GM21528 (cell line): Measurements from ENCODE around the gene CHRM1.

Experiments
- ATAC-seq: cut with Tn5 transposase; IDR thresholded peaks from one replicate; pipeline ENCODE4 v1.9.1; 2021; ENCODE audit warnings: mild to moderate bottlenecking, moderate library complexity; ENCODE audit not compliant: unreplicated experiment, low FRiP score

CHRM1 gene

DNA sequence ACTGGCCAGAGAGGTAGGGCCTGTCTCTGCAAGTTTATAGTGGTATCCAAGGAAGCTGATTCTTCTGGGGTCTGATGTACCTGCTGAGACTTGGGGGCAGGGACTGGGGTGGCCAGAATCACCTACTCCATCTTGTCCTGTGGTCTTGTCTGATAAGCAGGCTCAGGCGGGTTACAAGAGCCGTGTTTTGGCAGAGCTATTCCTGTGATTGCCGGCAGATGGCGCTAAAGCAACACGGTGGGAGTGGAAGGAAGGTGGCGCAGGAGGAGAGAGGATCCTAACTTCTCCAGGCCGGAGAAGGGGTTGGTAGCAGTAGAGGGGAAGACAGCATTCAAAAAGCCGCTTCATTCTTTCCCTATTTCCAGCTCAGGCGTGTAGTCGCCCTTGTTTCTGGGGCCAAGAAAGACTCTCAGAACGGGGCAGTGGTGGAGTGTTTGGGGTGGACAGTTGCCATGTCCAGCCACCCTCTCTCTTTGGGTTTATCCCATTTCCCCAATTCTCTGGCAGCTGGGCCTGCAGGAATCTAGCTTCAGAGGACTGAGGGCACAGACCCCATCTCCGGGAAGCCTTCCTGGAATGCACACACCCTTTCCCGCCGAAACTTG, 15.1 kb downstream of the CHRM1 start:
- ATAC-seq, result no peak

DNA sequence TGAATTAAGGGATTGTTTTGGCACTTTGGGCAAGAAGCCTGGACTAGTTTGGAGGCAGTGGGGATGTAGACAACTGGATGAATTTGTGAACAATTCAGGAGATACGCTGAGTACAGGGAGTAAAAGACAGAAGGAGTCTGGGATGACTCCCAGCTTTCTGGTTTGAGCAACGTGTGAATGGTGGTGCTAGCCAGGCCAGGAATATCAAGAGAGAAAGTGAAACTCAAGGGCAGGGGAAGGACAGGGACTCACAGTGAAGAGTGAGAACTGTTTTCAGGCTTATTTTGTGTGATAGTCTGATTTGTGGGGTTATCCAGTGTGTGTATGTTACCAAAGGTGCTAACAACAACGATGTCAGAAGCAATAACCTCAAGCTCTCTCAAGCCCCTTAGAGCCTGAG, 15.9 kb downstream of the CHRM1 start:
- ATAC-seq, result no peak

DNA sequence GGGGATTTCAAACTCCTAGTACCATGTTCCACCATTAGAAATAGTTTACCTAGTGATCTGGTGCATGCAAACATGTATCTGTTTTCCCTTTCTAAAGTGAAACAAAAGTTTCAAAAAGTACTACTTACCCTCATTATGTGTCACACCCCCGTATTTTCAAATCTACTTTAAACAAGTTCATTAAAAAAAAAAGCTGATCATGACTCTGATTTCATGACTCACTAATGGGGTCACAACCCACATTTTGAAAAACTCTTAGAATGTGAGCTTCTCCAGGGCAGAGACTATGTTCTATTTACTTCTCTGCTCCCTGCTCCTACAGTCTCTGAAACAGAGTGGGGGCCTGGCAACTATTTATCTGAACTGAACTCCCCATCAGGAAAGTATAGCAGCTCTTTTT, 18.2 kb downstream of the CHRM1 start:
- no peak for ATAC-seq

DNA sequence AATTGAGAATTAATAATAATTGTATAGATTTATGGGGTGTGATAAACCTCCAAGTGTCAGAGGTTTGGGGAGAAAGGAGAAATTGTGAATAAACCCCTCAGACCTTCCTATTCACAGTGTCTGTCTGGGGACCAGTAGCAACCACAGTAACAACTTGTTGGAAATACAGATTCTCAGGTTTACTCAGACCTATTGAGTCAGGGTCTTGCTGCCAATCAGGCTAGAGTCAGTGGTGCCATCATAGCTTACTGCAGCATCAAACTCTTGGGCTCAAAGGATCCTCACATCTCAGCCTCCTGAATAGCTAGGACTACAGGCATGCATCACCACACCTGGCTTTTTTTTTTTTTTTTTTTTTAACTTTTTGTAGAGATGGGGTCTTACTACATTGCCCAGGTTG, 23.1 kb downstream of the CHRM1 start:
- no peak for ATAC-seq

DNA sequence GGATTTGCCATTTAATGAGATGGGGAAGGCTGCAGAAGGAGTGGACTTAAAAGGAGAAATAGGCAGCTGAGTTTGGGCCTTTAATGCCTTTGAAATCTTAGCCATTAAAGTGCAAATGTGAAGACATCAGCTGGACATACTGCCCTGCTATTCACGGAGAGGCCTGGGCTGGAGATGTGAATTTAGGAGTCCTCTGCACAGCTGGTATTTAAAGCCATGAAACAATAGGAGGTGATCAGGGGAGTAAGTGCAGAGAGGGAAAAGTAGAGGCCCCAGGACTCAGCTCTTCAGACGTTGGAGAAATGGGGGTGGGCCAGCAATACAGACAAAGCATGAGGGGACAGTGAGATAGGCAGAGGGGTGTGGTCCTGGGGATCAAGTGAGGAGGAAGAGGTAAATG, 23.9 kb downstream of the CHRM1 start:
- ATAC-seq, result no peak

DNA sequence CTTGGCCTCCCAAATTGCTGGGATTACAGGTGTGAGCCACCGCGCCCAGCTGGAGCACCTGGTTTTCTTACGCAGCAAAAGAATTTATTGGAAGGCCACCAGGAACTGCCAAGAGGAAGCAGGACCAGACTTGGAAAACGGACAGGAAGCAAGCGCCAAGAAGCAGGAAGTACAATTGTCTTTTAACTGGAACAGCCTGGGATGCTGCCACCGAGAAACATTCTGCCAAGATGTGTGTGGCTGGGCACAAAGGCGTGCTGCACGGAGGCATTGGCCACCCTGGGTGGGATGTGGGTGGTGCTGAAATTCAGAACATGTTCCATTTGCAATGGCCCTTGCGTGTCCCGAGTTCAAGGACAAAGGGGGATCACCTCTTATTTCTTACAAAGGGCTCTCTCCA, 25.1 kb downstream of the CHRM1 start:
- no peak for ATAC-seq

DNA sequence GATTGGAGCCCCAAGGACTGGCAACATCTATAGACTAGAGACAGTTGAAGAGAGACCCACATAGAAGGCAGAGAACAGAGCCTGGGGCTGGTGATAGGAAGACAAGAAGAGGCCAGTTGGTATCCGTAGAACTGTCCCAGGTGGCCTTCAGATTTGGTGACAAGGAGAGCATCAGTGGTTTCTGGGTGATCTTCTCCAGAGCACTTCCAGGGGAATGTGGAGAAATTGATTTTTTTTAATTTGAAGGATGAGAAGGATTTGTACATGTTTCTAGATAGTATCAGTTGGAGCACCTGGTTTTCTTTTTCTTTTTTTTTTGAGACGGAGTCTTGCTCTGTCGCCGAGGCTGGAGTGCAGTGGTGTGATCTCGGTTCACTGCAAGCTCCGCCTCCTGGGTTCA, 25.7 kb downstream of the CHRM1 start:
- no peak for ATAC-seq

DNA sequence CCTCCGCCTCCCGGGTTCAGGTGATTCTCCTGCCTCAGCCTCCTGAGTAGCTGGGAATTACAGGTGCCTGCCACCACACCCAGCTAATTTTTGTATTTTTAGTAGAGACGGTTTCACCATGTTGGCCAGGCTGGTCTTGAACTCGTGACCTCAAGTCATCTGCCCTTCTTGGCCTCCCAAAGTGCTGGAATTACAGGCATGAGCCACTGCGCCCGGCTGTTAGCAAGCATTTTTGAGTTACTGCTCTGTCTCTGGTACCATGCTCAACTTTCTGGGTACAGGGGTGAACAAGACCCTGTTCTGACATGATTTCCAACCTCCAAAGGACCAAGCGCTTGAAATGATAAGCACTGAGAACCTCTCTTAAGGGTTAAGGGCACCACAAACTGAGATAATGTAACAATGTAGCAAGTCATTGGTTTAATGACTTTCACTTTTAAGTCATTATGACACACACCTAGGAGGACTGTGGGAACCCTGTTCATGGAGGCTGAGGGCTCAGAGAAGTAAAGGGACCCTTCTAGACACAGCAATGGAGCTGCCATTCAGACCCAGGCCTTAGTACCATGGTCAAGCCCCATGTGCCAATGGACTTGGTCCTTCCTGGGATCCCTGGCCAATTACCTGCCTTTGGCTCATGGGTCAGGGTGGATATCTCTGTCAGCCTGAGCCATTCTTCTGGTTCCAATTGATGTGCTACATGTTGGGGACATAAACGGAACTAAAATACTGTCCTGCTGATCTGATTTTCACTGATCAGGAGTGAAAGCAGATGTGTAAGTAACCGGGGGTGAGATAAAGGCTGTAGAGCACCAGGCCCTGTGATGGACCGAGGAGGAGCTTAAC, 28.9 kb downstream of the CHRM1 start:
- ATAC-seq, result no peak

DNA sequence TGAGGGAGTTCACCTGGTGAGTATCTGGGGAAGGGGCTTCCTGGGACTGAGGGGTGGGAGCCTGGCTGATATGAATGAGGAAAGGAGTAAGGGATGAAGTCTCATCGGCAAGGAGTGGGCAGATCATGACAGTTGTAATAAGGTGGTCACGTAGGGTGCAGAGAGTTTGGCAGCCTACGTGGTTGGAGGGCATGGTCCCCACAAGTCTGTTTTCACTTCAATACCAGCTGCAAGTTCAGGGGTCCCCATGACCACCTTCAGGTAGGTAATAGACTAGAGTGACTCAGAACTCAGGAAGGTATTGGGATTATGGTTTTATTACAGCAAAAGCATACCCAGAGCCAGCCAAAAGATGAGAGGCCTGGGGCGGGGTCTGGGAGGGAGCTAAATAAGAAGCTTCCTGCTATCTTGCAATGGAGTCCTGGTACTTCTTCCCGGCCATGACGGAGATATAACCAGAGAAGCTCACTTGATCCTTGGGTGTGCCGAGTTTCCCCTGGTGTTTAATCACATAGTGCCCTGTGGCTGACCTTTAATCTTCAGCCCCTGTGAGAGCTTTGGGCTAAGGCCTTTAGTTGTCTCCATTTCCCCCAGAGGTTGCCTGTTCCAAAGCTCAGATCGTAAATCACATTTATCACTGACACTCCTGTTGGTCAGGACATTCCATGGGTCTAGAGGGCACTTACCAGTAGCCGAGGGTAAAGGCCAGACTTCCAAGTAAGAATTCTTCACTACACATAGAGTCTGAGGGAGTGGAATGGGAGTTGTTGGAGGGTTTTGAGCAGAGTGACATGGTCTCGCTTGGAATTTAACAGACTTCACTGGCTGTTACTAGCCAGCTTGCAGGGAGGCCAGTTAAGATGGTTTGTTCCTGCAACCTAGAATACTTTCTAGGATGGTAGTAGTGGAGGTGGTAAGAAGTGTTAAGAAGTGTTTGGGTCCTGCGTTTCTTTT, 31.4 kb downstream of the CHRM1 start:
- ATAC-seq, result no peak

DNA sequence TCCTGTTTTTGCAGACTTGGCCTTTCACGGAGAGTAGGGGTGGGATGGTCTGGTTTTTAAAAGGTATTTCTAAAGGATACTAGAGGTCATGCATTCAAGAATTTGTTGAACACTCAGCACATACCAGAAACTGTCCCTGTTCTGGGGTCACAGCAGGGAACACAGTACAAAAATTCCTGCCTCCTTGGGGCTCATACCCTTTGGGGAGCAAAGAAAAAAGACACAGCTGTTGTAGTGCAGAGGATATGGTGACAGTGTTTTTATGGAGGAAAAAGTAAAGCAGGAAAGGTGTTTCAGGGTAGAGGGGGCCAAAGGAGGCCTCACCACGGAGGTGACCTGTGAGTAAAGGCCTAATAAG, 32.1 kb downstream of the CHRM1 start:
- ATAC-seq, result no peak

DNA sequence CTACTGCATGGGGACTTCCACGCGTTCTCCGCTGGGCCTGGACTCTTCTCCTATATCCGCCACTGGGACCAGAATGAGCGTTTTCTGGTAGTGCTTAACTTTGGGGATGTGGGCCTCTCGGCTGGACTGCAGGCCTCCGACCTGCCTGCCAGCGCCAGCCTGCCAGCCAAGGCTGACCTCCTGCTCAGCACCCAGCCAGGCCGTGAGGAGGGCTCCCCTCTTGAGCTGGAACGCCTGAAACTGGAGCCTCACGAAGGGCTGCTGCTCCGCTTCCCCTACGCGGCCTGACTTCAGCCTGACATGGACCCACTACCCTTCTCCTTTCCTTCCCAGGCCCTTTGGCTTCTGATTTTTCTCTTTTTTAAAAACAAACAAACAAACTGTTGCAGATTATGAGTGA, 32.8 kb downstream of the CHRM1 start:
- no peak for ATAC-seq

DNA sequence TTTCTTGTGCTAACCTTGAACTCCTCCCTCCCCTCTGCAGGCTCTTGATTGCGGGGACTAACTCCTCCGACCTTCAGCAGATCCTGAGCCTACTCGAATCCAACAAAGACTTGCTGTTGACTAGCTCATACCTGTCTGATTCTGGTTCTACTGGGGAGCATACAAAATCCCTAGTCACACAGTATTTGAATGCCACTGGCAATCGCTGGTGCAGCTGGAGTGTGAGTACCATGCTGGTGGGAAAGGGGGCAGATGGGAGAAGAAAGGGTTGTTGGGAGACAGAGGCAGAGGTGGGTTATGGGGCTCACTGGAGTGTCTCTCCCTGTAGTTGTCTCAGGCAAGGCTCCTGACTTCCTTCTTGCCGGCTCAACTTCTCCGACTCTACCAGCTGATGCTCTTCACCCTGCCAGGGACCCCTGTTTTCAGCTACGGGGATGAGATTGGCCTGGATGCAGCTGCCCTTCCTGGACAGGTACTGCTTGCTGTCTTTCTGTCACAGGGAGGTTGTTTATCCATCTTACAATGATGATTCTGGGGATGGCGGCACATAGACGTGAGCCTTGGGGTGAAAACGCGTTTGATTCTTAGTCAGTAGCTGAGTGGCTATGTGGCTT, 35.9 kb downstream of the CHRM1 start:
- ATAC-seq, result no peak

DNA sequence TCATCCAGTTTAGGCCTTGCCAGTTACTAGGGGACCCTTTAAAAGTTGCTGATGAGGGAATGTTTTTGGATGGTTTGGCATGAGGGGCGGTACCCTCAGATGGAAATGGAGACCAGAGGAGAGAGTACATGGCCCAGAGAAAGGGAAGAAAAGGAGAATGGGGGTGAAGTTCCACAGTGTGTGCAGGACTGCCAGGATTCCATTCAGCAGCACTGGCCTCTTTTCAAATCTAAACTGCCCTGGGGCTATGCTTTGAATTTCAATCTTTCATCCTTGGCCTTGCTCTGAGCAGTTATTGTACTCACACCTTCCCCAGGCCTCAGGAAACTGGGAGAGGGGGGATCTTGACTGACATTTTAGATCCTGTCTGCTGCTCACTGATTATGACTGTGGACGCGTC, 37.5 kb downstream of the CHRM1 start:
- ATAC-seq, result no peak

DNA sequence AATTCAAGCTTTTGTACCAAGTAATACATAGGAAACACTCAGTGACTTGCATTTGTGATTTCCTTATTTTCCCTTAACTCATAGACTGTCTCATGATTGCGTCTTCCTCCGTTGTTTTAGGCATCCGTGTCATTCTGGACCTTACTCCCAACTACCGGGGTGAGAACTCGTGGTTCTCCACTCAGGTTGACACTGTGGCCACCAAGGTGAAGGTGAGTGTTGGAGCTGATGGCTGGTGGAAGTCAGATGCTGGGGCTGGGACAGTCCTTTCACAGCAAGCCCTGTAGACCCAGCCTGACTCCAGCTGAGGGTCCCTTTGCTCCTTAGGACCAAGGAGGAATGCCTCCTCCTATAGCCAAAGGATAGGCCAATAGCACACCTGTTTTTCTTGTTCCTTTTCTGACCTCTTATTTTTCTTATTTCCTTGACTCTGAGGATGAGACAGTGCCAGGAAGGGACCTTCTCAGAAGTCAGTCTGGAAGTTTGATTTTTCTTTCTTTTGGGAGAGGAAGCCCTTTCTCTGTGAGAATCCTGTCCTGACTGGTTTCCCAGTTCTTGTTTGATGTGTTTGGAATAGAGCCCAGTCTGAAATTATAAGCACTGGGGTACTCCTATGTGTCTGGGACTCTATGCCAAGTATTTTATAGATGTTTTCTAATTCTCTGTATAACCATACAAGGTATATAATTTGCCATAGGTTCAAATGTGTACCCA, 38.2 kb downstream of the CHRM1 start:
- no peak for ATAC-seq

DNA sequence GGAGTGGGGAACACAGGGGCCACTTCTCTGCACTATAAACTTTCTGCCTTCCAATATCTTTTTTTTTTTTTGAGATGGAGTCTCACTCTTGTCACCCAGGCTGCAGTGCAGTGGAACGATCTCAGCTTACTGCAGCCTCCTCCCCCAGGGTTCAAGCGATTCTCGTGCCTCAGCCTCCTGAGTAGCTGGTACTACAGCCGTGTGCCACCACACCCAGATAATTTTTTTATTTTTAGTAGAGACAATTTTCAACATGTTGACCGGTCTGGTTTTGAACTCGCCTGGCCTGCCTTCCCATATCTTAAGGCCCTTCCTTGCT, 38.8 kb downstream of the CHRM1 start:
- no peak for ATAC-seq

DNA sequence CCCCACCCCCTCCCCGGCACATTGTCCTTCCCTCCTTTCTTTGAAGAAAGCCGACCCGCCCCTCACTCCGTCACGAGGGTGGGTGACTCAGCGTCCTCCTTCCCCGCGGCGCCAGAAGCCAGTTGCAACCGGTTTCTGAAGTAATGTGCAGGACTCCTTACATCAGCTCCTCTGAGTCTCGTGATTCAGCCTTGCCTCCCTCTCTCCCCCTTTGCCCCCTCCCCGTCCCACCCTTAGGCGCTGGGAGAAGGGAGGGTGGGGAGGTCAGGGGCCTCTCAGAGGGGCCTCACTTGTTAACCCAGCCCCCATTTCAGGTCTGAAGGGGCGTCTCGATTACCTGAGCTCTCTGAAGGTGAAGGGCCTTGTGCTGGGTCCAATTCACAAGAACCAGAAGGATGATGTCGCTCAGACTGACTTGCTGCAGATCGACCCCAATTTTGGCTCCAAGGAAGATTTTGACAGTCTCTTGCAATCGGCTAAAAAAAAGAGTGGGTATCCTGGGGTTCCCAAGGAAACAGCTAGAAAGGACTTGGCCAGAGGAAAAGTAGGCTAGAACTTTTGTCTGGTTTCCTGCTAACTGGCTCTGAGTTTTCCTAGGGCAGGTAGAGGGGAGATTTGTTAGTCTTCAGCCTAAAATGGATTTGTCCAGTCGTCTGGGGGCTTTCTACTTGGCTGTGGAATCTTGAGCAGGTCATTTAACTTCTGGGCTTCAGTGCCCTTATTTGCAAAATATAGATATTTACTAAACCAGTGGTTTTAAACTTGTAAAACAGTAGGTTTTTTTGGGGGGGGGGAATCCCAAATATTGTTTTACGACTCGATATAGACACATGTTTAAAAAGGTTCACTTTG, 39.4 kb downstream of the CHRM1 start:
- ATAC-seq, result peak; percentile 42

DNA sequence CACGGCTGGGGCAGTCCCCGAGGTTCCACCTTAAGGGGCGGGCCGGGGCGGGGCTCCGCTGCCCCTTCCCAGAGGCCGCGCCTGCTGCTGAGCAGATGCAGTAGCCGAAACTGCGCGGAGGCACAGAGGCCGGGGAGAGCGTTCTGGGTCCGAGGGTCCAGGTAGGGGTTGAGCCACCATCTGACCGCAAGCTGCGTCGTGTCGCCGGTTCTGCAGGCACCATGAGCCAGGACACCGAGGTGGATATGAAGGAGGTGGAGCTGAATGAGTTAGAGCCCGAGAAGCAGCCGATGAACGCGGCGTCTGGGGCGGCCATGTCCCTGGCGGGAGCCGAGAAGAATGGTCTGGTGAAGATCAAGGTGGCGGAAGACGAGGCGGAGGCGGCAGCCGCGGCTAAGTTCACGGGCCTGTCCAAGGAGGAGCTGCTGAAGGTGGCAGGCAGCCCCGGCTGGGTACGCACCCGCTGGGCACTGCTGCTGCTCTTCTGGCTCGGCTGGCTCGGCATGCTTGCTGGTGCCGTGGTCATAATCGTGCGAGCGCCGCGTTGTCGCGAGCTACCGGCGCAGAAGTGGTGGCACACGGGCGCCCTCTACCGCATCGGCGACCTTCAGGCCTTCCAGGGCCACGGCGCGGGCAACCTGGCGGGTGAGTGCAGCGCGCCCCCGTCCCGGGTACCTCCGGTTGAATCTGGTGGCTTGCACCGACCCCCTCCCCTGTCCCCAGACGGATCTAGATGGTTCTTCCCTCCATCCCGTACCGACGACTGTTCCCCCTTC, 40.2 kb downstream of the CHRM1 start, which contains the start of gene SLC3A2:
Gene SLC3A2, plus strand, starts transcription at position 94 of the 776 bp plus-strand sequence. Its CDS starts 128 bp downstream, at position 222.
- ATAC-seq, result peak; percentile 82

DNA sequence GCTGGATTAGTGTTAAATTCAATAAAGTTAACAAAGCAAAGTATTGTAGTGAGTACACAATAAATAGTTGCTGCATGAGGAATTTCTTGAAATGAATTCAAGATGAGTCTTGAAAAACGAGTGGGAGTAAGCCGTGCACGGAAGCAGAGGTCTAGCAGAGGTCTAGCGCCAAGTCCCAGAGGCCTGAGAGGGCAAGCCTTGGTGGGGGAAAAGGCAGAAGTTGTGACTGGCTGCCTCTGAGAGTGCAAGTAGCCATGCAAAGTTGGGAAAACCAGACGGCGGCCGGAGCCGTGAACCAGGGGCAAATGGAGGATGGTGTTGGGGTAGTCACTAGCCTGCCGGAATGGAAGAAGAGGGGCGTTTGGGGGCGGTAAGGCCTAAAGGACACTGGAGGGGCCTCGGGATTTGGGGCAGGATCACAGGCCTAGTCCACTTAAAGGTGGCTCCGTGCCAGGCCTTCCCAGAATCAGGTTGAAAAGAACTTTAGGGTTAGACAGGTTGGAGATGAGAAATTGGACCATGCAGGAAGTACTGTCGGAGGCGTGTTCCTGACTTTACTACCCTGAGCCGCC, 40.8 kb downstream of the CHRM1 start:
- peak; percentile 27 for ATAC-seq
